ENCODE results near the gene PTPN4. TPM values are rescaled to one million over a fixed set of nuclear protein-coding genes. Genes with fewer than 3 reads are reported as not detected.

The PTPN4 gene
- total and polyA plus RNA-seq, 2 of the 13 experiments (the other 11 are each of a cell fraction or from before 2014, with no cell fraction given) = 20.3 to 34.6 TPM

DNA sequence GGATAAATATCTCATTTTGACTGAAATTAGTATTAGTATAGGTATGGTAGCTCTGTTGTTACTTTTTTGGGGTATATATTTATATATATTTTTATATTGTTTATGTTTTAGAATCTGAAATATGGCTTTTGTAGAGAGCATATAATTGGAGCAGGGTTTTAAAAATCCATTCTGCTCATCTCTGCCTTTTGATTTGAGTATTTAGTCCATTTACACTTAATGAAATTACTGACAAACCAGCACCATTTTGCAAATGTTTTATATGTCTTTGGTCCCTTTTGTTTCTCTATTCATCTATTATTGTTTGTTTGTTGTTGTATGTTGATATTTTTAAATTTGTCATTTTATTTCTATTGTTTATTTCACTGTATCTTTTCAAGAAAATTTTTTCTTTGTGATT is 30.7 kb downstream of the PTPN4 start:
- intact Hi-C loops (cut with micrococcal nuclease; ENCODE audit: unreplicated experiment) (no loop called here), in situ Hi-C loops (cut with HindIII; ENCODE audit: extremely low pct_ligation_motif_present, low pct_unique_long_range_greater_than_20kb) (no loop called here)
- H3K79me2 ChIP-seq (ENCODE audit: insufficient read depth, low read length) = peaks cover 80% of the 10 kb centered on the region
- no peak overlapping the region for H2AFZ ChIP-seq (ENCODE audit: low read length)
- no peak overlapping the region for H3K9ac ChIP-seq (ENCODE audit: insufficient read depth, low read depth, low read length)
- no peaks in the 10 kb centered on the region for H3K9me3 ChIP-seq (ENCODE audit: low read length)
- BruUV-seq (replicated peaks) = no TSS peak
- H3K4me2 ChIP-seq (ENCODE audit: low read depth, low read length) = no peak overlapping the region
- ATAC-seq (no peak), FAIRE-seq (no peak), DNase-seq (ENCODE audit: low spot score) (no peak)
- no peaks in the 10 kb centered on the region for H3K4me1 ChIP-seq (ENCODE audit: insufficient read depth, low read length)
- no peak overlapping the region for H3K27ac ChIP-seq (ENCODE audit: extremely low read length, insufficient read depth, low read length)
- H3K27me3 ChIP-seq (ENCODE audit: control insufficient read depth in 1 of 2, insufficient read depth in 2 of 2, low read length in 2 of 2) = no peaks in the 10 kb centered on the region
- CTCF ChIA-PET (ENCODE audit: low intra/inter-chr PET ratio, low total read pairs) = no interaction called here
- peaks cover 8% of the 10 kb centered on the region for H4K20me1 ChIP-seq (ENCODE audit: insufficient read depth, low read length)
- no peak overlapping the region for H3K4me3 ChIP-seq (replicated peaks in 1 of 3; ENCODE audit: insufficient read depth in 1 of 3, low read depth in 2 of 3, low read length in 3 of 3)
- POLR2A ChIA-PET = no interaction called here
- no peaks in the 10 kb centered on the region; a peak in 1 of 5 replicates for H3K36me3 ChIP-seq (replicated peaks in 1 of 2; ENCODE audit: control insufficient read depth in 1 of 2, insufficient read depth in 2 of 2, low read length in 2 of 2)
- TF ChIP-seq EHMT2 (IDR thresholded peaks at IDR 0.05; ENCODE audit: borderline replicate concordance, low read depth, low read length) (no peak), ZZZ3 (CRISPR knock-in tag; IDR thresholded peaks at IDR 0.05; ENCODE audit: borderline replicate concordance) (no peak), KLF13 (CRISPR knock-in tag; IDR thresholded peaks at IDR 0.05) (no peak), ISX (CRISPR knock-in tag; conservative IDR thresholded peaks at IDR 0.05) (no peak), ZNF570 (CRISPR knock-in tag; IDR thresholded peaks at IDR 0.05; ENCODE audit: borderline replicate concordance) (no peak)
- TF ChIP-seq, protein P1, sequence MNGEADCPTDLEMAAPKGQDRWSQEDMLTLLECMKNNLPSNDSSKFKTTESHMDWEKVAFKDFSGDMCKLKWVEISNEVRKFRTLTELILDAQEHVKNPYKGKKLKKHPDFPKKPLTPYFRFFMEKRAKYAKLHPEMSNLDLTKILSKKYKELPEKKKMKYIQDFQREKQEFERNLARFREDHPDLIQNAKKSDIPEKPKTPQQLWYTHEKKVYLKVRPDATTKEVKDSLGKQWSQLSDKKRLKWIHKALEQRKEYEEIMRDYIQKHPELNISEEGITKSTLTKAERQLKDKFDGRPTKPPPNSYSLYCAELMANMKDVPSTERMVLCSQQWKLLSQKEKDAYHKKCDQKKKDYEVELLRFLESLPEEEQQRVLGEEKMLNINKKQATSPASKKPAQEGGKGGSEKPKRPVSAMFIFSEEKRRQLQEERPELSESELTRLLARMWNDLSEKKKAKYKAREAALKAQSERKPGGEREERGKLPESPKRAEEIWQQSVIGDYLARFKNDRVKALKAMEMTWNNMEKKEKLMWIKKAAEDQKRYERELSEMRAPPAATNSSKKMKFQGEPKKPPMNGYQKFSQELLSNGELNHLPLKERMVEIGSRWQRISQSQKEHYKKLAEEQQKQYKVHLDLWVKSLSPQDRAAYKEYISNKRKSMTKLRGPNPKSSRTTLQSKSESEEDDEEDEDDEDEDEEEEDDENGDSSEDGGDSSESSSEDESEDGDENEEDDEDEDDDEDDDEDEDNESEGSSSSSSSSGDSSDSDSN (CRISPR knock-in tag; IDR thresholded peaks at IDR 0.05) = no peak

DNA sequence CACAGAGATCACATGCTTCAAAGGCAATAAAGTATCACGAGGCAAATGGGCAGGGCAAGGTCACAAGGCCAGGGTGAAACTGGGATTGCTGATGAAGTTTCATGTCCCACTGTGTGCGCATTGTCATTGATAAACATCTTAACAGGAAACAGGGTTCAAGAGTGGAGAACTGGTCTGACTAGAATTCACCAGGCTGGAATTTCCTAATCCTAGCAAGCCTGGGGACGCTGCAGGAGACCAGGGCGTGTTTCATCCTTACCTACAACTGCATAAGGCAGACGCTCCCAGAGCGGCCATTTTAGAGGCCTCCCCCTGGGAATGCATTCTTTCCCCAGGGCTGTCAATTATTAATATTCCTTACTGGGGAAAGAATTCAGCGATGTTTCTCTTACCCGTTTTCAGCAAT is 33.2 kb downstream of the PTPN4 start:
- Histone ChIP-seq H3K79me2 (ENCODE audit: insufficient read depth, low read length) (peaks cover 75% of the 10 kb centered on the region), H4K20me1 (ENCODE audit: insufficient read depth, low read length) (peaks cover 4% of the 10 kb centered on the region), H3K4me2 (ENCODE audit: low read depth, low read length) (no peak overlapping the region), H3K4me3 (replicated peaks in 1 of 3; ENCODE audit: insufficient read depth in 1 of 3, low read depth in 2 of 3, low read length in 3 of 3) (no peak overlapping the region), H3K27me3 (ENCODE audit: control insufficient read depth in 1 of 2, insufficient read depth in 2 of 2, low read length in 2 of 2) (no peaks in the 10 kb centered on the region), H2AFZ (ENCODE audit: low read length) (no peak overlapping the region), H3K36me3 (replicated peaks in 1 of 2; ENCODE audit: control insufficient read depth in 1 of 2, insufficient read depth in 2 of 2, low read length in 2 of 2) (no peaks in the 10 kb centered on the region; a peak in 1 of 5 replicates), H3K9ac (ENCODE audit: insufficient read depth, low read depth, low read length) (no peak overlapping the region), H3K4me1 (ENCODE audit: insufficient read depth, low read length) (no peaks in the 10 kb centered on the region), H3K9me3 (ENCODE audit: low read length) (no peaks in the 10 kb centered on the region), H3K27ac (ENCODE audit: extremely low read length, insufficient read depth, low read length) (no peak overlapping the region)
- CTCF ChIA-PET (ENCODE audit: low intra/inter-chr PET ratio, low total read pairs) = no interaction called here
- FAIRE-seq (no peak), ATAC-seq (no peak), DNase-seq (ENCODE audit: low spot score) (no peak)
- WGBS (ENCODE audit: low lambda C conversion rate) = 86% methylated on average over 8 of the region's 8 CpGs
- no TSS peak for BruUV-seq (replicated peaks)
- in situ Hi-C loops (cut with HindIII; ENCODE audit: extremely low pct_ligation_motif_present, low pct_unique_long_range_greater_than_20kb) (no loop called here), intact Hi-C loops (cut with micrococcal nuclease; ENCODE audit: unreplicated experiment) (no loop called here)
- TF ChIP-seq HNRNPL (IDR thresholded peaks at IDR 0.05; ENCODE audit: low read depth, low read length) (no peak), SALL1 (CRISPR knock-in tag; IDR thresholded peaks at IDR 0.05) (no peak), TMF1 (CRISPR knock-in tag; IDR thresholded peaks at IDR 0.05; ENCODE audit: low read depth) (no peak), ZNF510 (CRISPR knock-in tag; IDR thresholded peaks at IDR 0.05; ENCODE audit: low read depth) (no peak), ZNF382 (CRISPR knock-in tag; IDR thresholded peaks at IDR 0.05; ENCODE audit: borderline replicate concordance) (no peak), NCOR1 (IDR thresholded peaks at IDR 0.05; ENCODE audit: borderline replicate concordance, low read length) (no peak), PAWR (CRISPR knock-in tag; IDR thresholded peaks at IDR 0.05; ENCODE audit: borderline replicate concordance) (no peak), ZMAT3 (CRISPR knock-in tag; conservative IDR thresholded peaks at IDR 0.05) (no peak)
- POLR2A ChIA-PET = no interaction called here

Measured in HepG2 (cell line).